ENCODE results near the gene CCDC91. TPM values are rescaled to one million over a fixed set of nuclear protein-coding genes. Genes with fewer than 3 reads are reported as not detected.

CCDC91 gene
- total RNA-seq, 6 donors from 2014 or later: 27.7 to 77.5 (median 30.2) TPM

- Histone ChIP-seq H3K27ac (no peak overlapping the region), H3K27me3 (no peaks in the 10 kb centered on the region), H3K4me3 (no peak overlapping the region), H3K36me3 (peaks cover 0 to 4% (median 0%) of the 10 kb centered on the region in 4 donors), H3K9me3 (no peaks in the 10 kb centered on the region), H3K4me1 (no peaks in the 10 kb centered on the region)
- ATAC-seq (ENCODE audit: low FRiP score in 2 of 2) (no peak), DNase-seq (no peak)
- TF ChIP-seq POLR2A (IDR thresholded peaks at IDR 0.05) (no peak), CTCF (IDR thresholded peaks at IDR 0.05) (no peak), POLR2AphosphoS5 (IDR thresholded peaks at IDR 0.05) (no peak), EP300 (IDR thresholded peaks at IDR 0.05) (no peak)
- WGBS, 2 donors: 90 to 94% methylated on average over 4 of the region's 4 CpGs
These were observed 263.4 kb downstream of the CCDC91 start for GRCh38 chr12:28453686-28454085.

GRCh38 chr12:28456934-28457710 is 266.9 kb downstream of the CCDC91 start:
- H3K36me3 ChIP-seq: peaks cover 0 to 6% (median 0%) of the 10 kb centered on the region in 4 donors
- H3K27ac ChIP-seq: no peak overlapping the region
- H3K4me3 ChIP-seq: no peak overlapping the region
- TF ChIP-seq CTCF (IDR thresholded peaks at IDR 0.05) (no peak), EP300 (IDR thresholded peaks at IDR 0.05) (no peak), POLR2AphosphoS5 (IDR thresholded peaks at IDR 0.05) (no peak), POLR2A (IDR thresholded peaks at IDR 0.05) (no peak)
- ATAC-seq (ENCODE audit: low FRiP score in 2 of 2) (no peak), DNase-seq (no peak)
- no peaks in the 10 kb centered on the region for H3K27me3 ChIP-seq
- 68 to 72% methylated on average over 5 of the region's 5 CpGs for WGBS, 2 donors
- no peaks in the 10 kb centered on the region for H3K9me3 ChIP-seq
- H3K4me1 ChIP-seq: no peaks in the 10 kb centered on the region

GRCh38 chr12:28457785-28458184 is 267.5 kb downstream of the CCDC91 start:
- Histone ChIP-seq H3K36me3 (peaks cover 0 to 3% (median 0%) of the 10 kb centered on the region in 4 donors), H3K27ac (no peak overlapping the region), H3K27me3 (no peaks in the 10 kb centered on the region), H3K4me3 (no peak overlapping the region), H3K4me1 (no peaks in the 10 kb centered on the region), H3K9me3 (no peaks in the 10 kb centered on the region)
- ATAC-seq (ENCODE audit: low FRiP score in 2 of 2) (no peak), DNase-seq (no peak)
- WGBS, 2 donors: 73 to 83% methylated on average over 3 of the region's 3 CpGs
- TF ChIP-seq EP300 (IDR thresholded peaks at IDR 0.05) (no peak), CTCF (IDR thresholded peaks at IDR 0.05) (no peak), POLR2AphosphoS5 (IDR thresholded peaks at IDR 0.05) (no peak), POLR2A (IDR thresholded peaks at IDR 0.05) (no peak)

GRCh38 chr12:28459481-28459880 is 269.2 kb downstream of the CCDC91 start:
- no peaks in the 10 kb centered on the region for H3K9me3 ChIP-seq
- no peaks in the 10 kb centered on the region for H3K4me1 ChIP-seq
- H3K27me3 ChIP-seq: no peaks in the 10 kb centered on the region
- H3K27ac ChIP-seq: no peak overlapping the region
- DNase-seq: no peak
- H3K4me3 ChIP-seq: no peak overlapping the region
- H3K36me3 ChIP-seq: peaks cover 0 to 7% (median 0%) of the 10 kb centered on the region in 4 donors
- ATAC-seq (ENCODE audit: low FRiP score in 2 of 2): no peak
- no peak for TF ChIP-seq POLR2A (IDR thresholded peaks at IDR 0.05)
- no peak for TF ChIP-seq POLR2AphosphoS5 (IDR thresholded peaks at IDR 0.05)
- TF ChIP-seq EP300 (IDR thresholded peaks at IDR 0.05): no peak
- no peak for TF ChIP-seq CTCF (IDR thresholded peaks at IDR 0.05)
- 70 to 82% methylated on average over 3 of the region's 3 CpGs for WGBS, 2 donors
